GM18907 (cell line): ENCODE results near the gene ZNF324.
"Not testable (repeated sequence)": the region's sequence is repeated elsewhere in the genome, so short reads cannot be mapped to it uniquely, and the experiment has no call there.

Experiments used
- ATAC-seq: cut with Tn5 transposase; IDR thresholded peaks from one replicate; pipeline ENCODE4 v1.9.1; 2021; ENCODE audit warnings: mild to moderate bottlenecking, moderate library complexity; ENCODE audit not compliant: unreplicated experiment

Gene ZNF324

GRCh38 chr19:58498316-58499020 lies 31.6 kb downstream of the ZNF324 start:
- ATAC-seq: peak; percentile 12

DNA sequence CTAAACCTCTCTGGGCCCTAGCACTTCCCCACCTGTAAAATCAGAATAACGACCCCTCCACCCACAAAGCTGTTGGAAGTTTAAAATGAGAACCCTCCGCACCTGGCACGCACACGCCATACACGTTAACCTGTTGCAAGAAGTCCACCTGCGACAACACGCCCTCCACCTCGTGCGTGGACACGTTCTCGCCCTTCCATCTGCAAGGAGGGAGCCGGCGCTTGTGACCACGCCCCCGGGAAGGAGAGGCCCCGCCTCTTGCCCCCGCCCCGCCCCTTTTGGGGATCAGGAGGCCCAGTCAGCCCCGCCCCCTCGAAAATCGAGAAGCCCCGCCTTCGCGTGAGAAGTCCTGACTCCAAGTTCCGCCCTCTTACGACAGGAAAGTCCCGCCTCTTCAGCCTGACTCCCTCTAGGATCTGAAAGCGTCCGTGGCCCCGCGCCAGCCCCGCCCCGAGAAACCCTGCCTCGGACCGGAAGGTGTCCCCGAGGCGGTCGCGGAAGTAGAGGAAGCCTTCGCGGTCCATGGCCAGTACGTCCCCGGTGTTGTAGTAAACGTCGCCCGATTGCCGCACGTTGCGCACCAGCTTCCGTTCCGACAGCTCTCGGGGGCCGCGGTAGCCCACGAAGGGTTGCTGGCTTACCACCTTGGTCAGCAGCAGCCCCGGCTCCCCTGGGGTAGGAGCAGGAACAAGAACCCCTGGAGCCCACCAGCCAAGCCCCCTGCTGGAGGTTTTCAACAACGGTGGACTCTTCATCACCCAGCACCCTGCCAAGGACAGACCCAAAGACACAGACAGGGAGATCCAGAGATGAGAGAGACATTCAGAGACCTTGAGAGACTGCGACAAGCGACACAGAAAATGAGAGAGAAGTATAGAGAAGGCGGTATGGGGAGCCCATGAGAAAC lies 32.4 kb downstream of the ZNF324 start:
- peak; percentile 90 for ATAC-seq

GRCh38 chr19:58500242-58500641 lies 33.4 kb downstream of the ZNF324 start:
- ATAC-seq: no peak

GRCh38 chr19:58507602-58508223 lies 40.8 kb downstream of the ZNF324 start:
- not testable (repeated sequence) for ATAC-seq

DNA sequence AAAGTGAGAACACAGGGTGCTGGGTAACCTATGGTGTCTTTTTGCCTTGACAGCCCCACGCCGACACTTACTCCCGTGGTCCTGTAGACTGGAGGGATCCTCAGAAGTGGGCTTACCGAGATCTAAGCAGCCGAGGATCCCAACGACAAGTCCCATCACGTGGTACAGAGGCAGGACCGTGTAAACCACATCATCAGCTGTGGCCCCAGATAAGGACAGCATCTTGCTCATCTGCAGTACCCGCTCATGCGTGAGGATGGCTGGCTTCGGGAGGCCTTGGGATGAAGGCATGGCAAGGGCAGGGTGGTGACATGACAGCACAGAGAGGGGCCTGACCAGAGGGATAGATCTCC lies 42.8 kb downstream of the ZNF324 start:
- no peak for ATAC-seq

GRCh38 chr19:58510084-58510862 lies 43.4 kb downstream of the ZNF324 start:
- ATAC-seq: no peak

DNA sequence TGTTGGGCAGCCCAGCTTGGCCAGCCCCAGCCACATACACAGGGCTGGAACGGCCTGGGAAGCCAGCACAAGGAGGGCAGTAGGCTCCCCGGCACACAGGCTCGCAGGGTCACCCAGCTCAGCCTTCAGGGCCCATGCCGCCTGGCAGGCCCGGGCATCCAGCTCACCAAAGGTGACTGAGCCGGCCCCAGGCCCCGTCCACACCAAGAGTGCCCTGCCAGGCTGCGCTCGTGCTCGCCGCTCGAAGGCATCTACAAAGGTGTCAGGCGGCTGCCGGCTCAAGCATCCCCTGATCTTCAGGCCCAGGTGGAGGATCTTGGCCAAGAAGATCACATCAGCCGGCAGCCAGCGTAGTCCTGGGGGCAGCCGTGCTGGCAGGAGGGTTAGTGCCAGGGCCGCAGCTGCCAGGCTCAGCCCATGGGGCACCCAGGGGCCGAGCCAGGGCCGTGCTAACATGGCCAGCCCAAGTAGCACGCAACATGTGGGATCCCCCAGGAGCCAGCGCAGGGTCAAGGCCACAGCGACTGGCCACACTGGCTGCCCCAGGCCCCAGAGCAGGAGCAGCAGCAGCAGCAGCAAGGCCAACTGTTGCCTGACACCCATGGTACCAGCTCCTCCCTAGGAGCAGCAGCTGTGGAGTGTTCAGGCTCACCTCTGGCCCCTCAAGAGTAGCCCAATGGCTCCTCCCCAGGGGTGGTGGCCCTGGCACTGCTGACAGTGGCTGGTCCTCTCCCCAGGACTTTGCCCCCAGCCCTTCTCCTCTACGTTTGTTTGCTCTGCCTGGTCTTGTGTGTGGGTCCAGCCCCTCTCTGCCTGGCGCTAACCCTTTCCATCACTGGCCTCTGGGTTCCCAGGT lies 44.7 kb downstream of the ZNF324 start, which contains the start of gene SLC27A5:
Gene SLC27A5, minus strand, starts transcription at position 640 of the 856 bp plus-strand sequence. Its CDS starts 37 bp downstream, at position 603.
- ATAC-seq: no peak

GRCh38 chr19:58513213-58513693 lies 46.4 kb downstream of the ZNF324 start:
- no peak for ATAC-seq

GRCh38 chr19:58513694-58514563 lies 47.0 kb downstream of the ZNF324 start:
- ATAC-seq: peak; percentile 63

DNA sequence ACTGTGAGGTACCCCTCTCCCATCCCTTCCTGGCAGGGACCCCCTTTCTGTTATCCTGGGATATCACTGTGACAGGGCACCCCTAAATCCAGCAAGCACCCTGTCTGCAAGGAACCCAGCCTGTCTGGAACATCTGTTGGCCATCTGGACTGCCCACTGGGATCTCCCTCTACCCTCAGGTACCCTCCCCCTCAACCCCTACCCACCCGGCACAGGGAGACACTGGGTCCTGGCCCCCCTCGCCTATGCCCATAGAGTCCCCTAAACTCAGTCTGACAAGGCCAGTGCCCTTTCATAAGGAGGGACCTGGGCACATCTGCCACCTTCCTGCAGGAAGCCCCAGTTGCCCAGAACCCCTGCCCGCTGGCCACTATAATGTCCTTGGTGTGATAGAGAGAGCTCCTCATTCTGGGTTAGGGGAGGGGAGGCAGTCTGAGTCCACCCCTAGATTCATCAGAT lies 47.7 kb downstream of the ZNF324 start:
- ATAC-seq: no peak

- no peak for ATAC-seq
Measured at GRCh38 chr19:58515259-58515658, 48.4 kb downstream of the ZNF324 start.

DNA sequence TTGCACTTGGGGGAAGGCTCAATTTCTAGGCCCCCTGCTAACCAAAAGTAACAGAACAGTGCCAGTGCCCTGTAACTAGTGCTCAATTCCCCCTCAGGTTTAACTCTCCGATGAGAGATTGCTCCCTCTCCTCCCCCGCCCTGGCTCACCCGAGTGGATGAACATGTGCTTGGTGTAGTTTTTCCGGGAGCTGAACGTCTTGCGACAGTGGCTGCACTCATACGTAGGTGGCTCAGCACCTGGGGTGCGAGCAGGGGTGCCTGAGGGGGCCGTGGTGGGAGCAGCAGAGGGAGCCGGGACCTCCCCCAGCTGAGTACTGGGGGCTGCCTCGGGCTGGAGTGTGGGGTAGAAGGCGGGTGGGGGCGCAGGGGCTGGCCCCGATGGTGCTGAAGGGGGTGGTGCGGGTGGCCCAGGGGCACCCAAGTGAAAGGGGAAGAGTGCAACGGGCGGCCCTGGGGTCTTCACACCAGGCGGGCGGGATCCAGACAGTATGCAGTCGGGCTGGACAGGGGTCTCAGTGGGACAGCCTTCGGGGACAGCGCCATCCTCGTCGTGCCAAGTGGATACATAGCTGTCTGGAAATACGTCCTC lies 49.5 kb downstream of the ZNF324 start:
- no peak for ATAC-seq

DNA sequence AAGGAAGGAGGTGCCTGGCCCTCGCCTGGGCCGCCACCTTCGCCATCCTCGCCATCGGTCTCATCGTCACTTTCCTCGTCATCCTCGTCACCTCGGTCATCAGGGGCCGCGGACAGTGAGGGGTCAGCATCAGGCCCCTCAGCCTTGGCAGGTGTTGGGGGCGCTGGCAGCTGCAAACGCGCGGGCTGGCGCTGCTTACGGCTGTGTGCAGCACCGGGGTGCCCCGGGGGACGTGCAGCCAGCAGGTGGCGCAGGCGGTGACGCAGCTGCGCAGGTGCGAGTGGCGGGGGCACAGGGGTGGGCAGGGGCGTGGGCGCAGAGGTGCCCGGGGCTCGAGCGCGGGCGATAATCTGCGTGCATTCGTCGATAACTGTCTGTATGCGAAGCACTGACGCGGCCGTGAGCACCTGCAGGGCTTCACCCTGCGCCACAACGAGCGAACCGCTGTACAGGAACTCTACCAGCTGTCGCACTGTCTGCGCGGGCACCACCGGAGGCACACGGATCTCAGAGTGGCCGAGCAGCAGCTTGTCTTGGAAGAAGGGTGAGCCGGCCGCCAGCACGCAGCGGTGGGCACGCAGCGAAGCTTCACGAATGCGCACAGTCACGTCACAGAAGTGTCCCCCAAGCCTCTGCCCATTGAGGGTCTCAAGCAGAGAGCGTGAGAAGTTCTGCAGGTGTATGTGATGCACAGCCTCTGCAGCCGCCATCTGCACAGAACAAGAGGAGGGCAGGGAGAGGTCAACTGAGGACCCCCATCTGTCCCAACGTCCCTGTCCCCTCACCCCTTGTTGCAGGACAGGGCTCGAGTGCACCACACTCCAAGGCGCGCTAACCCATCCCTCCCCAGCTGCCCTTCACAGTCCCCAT lies 50.3 kb downstream of the ZNF324 start:
- no peak for ATAC-seq

GRCh38 chr19:58518256-58519086 lies 51.6 kb downstream of the ZNF324 start:
- ATAC-seq: no peak

DNA sequence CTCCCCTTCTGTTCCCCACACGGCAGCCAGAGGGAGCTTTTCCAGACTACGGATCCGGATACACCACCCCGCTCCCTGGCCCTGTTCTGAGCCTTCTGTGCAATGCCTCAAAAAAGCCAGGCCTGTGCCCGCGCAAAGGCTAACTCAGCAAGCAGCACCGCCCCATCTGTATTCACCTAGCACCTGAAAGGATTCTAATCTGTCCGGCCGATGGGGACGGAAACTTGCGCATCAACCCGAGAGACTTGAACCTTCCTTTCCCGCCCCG lies 52.1 kb downstream of the ZNF324 start:
- peak; percentile 6 for ATAC-seq

- ATAC-seq: peak; percentile 85
Measured at GRCh38 chr19:58519355-58520256, 52.7 kb downstream of the ZNF324 start, which contains the start of gene ZBTB45. Gene ZBTB45, minus strand, starts transcription at chr19:58519810. Its CDS starts 2,137 bp downstream, at chr19:58517673.
